ENCODE data around the gene R3HDM2.

The R3HDM2 gene

DNA sequence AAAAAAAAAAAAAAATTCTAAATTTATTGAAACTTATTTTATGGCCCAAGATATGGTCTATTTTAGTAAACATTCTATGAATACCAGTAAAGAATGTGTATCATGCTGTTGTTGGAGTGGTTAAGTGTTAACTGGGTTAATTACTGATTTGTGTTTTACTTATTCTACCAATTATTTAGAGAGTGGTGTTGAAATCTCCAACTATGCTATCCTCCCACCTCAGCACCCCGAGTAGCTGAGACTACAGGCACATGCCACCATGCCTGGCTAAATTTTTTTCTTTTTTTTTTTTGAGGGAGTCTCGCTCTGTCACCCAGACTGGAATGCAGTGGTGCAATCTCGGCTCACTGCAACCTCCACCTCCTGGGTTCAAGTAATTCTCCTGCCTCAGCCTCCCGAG is 72.2 kb downstream of the R3HDM2 start:
- H3K4me3 ChIP-seq (ENCODE audit: low read depth, low read length), result no peak overlapping the region
- no peak for TF ChIP-seq MAX (IDR thresholded peaks at IDR 0.05; ENCODE audit: low read depth, low read length)
- no peak for TF ChIP-seq MYC (IDR thresholded peaks at IDR 0.05; ENCODE audit: low read depth, low read length)
- TF ChIP-seq, protein P1, sequence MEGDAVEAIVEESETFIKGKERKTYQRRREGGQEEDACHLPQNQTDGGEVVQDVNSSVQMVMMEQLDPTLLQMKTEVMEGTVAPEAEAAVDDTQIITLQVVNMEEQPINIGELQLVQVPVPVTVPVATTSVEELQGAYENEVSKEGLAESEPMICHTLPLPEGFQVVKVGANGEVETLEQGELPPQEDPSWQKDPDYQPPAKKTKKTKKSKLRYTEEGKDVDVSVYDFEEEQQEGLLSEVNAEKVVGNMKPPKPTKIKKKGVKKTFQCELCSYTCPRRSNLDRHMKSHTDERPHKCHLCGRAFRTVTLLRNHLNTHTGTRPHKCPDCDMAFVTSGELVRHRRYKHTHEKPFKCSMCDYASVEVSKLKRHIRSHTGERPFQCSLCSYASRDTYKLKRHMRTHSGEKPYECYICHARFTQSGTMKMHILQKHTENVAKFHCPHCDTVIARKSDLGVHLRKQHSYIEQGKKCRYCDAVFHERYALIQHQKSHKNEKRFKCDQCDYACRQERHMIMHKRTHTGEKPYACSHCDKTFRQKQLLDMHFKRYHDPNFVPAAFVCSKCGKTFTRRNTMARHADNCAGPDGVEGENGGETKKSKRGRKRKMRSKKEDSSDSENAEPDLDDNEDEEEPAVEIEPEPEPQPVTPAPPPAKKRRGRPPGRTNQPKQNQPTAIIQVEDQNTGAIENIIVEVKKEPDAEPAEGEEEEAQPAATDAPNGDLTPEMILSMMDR (IDR thresholded peaks at IDR 0.05; ENCODE audit: low read depth, low read length), result no peak
- TF ChIP-seq POLR2A (IDR thresholded peaks at IDR 0.05; ENCODE audit: extremely low read depth, insufficient read length), result no peak
- DNase-seq (ENCODE audit: low read depth), result no peak

- TF ChIP-seq MYC (IDR thresholded peaks at IDR 0.05; ENCODE audit: low read depth, low read length) (no peak), POLR2A (IDR thresholded peaks at IDR 0.05; ENCODE audit: extremely low read depth, insufficient read length) (no peak), MAX (IDR thresholded peaks at IDR 0.05; ENCODE audit: low read depth, low read length) (no peak)
- TF ChIP-seq, protein P1 (IDR thresholded peaks at IDR 0.05; ENCODE audit: low read depth, low read length), result no peak
- H3K4me3 ChIP-seq (ENCODE audit: low read depth, low read length), result no peak overlapping the region
- no peak for DNase-seq (ENCODE audit: low read depth)
Measured at GRCh38 chr12:57355734-57356133, 75.1 kb downstream of the R3HDM2 start.

DNA sequence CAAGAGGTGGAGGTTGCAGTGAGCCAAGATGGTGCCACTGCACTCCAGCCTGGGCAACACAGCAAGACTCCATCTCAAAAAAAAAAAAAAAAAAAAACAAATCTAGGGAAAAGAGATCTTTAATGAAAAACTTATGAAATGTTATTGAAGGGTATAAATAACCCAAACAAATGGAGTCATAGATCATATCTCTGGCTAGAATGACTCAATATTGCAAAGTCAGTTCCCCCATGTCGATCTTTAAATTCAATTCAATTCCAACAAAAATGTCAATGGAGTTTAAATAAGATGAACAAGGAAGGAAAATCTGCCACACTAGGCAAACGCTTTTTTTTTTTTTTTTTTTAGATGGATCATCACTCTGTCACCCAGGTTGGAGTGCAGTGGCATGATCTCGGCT is 78.7 kb downstream of the R3HDM2 start:
- DNase-seq (ENCODE audit: low read depth), result no peak
- TF ChIP-seq POLR2A (IDR thresholded peaks at IDR 0.05; ENCODE audit: extremely low read depth, insufficient read length), result no peak
- TF ChIP-seq, protein P1 (IDR thresholded peaks at IDR 0.05; ENCODE audit: low read depth, low read length), result no peak
- no peak for TF ChIP-seq MAX (IDR thresholded peaks at IDR 0.05; ENCODE audit: low read depth, low read length)
- no peak for TF ChIP-seq MYC (IDR thresholded peaks at IDR 0.05; ENCODE audit: low read depth, low read length)
- H3K4me3 ChIP-seq (ENCODE audit: low read depth, low read length), result no peak overlapping the region

GRCh38 chr12:57347284-57347683 is 83.6 kb downstream of the R3HDM2 start:
- H3K4me3 ChIP-seq (ENCODE audit: low read depth, low read length), result no peak overlapping the region
- DNase-seq (ENCODE audit: low read depth), result no peak
- TF ChIP-seq MAX (IDR thresholded peaks at IDR 0.05; ENCODE audit: low read depth, low read length) (no peak), MYC (IDR thresholded peaks at IDR 0.05; ENCODE audit: low read depth, low read length) (no peak), POLR2A (IDR thresholded peaks at IDR 0.05; ENCODE audit: extremely low read depth, insufficient read length) (no peak)
- TF ChIP-seq, protein P1 (IDR thresholded peaks at IDR 0.05; ENCODE audit: low read depth, low read length), result no peak

- TF ChIP-seq MAX (IDR thresholded peaks at IDR 0.05; ENCODE audit: low read depth, low read length) (no peak), POLR2A (IDR thresholded peaks at IDR 0.05; ENCODE audit: extremely low read depth, insufficient read length) (no peak), MYC (IDR thresholded peaks at IDR 0.05; ENCODE audit: low read depth, low read length) (no peak)
- TF ChIP-seq, protein P1 (IDR thresholded peaks at IDR 0.05; ENCODE audit: low read depth, low read length), result no peak
- H3K4me3 ChIP-seq (ENCODE audit: low read depth, low read length), result no peak overlapping the region
- DNase-seq (ENCODE audit: low read depth), result no peak
Measured at GRCh38 chr12:57343703-57344378, 87.0 kb downstream of the R3HDM2 start.
